Stimulated activated naive CD8-positive, alpha-beta T cell treated with anti-CD3 and anti-CD28 coated beads, Interleukin-15, amount 100 ng/mL, for 72 hours (primary cell): ENCODE results near the gene LYZL2.
"Not testable (repeated sequence)": the region's sequence is repeated elsewhere in the genome, so short reads cannot be mapped to it uniquely, and the experiment has no call there.

Experiments used
- ATAC-seq: fragments of 150-1000 bp; cut with Tn5 transposase; 2 replicates; pipeline ENCODE4 v1.10.0; 2021; ENCODE audit warnings: mild to moderate bottlenecking, moderate library complexity
- DNase-seq, 2 donors: peaks; one replicate each; pipeline ENCODE4 v3.0.0; 2021 to 2022
- H3K27ac Mint-ChIP-seq, 2 donors: one replicate each; pipeline ENCODE4 v1.8.0; 2022; ENCODE audit warnings: mild to moderate bottlenecking in 2 of 2, mixed read lengths in 2 of 2, moderate library complexity in 2 of 2
- H3K27me3 Mint-ChIP-seq: one replicate; pipeline ENCODE4 v1.8.0; 2022; ENCODE audit warnings: mixed read lengths
- H3K4me1 Mint-ChIP-seq: one replicate; pipeline ENCODE4 v1.8.0; 2022; ENCODE audit warnings: mild to moderate bottlenecking, mixed read lengths
- H3K4me3 Mint-ChIP-seq, 2 donors: one replicate each; pipeline ENCODE4 v1.8.0; 2022; ENCODE audit warnings: mild to moderate bottlenecking in 2 of 2, mixed read lengths in 2 of 2, moderate library complexity in 1 of 2
- H3K9me3 Mint-ChIP-seq, 2 donors: one replicate each; pipeline ENCODE4 v1.8.0; 2022; ENCODE audit warnings: mixed read lengths in 2 of 2

The LYZL2 gene

GRCh38 chr10:30607814-30608213 is 21.7 kb downstream of the LYZL2 start:
- DNase-seq (no peak), ATAC-seq (no peak)
- H3K27ac Mint-ChIP-seq: no peak overlapping the region
- H3K27me3 Mint-ChIP-seq: peaks cover 42% of the 10 kb centered on the region
- no peak overlapping the region for H3K4me3 Mint-ChIP-seq
- H3K4me1 Mint-ChIP-seq: no peaks in the 10 kb centered on the region
- no peaks in the 10 kb centered on the region for H3K9me3 Mint-ChIP-seq

- DNase-seq (no peak), ATAC-seq (no peak)
- Mint-ChIP-seq H3K4me3 (no peak overlapping the region), H3K27me3 (peaks cover 28% of the 10 kb centered on the region), H3K27ac (no peak overlapping the region), H3K4me1 (no peaks in the 10 kb centered on the region), H3K9me3 (no peaks in the 10 kb centered on the region)
These were observed 23.2 kb downstream of the LYZL2 start for GRCh38 chr10:30606313-30606712.

GRCh38 chr10:30605341-30606121 is 24.0 kb downstream of the LYZL2 start:
- H3K27ac Mint-ChIP-seq, ATAC-seq, H3K4me3 Mint-ChIP-seq, DNase-seq, H3K9me3 Mint-ChIP-seq, H3K4me1 Mint-ChIP-seq: not testable (repeated sequence)
- H3K27me3 Mint-ChIP-seq: peaks cover 22% of the 10 kb centered on the region

GRCh38 chr10:30603589-30603988 is 26.0 kb downstream of the LYZL2 start:
- Mint-ChIP-seq H3K9me3 (no peaks in the 10 kb centered on the region), H3K27ac (no peak overlapping the region), H3K4me3 (no peak overlapping the region), H3K27me3 (peaks cover 22% of the 10 kb centered on the region), H3K4me1 (peaks cover 5% of the 10 kb centered on the region)
- DNase-seq (no peak), ATAC-seq (no peak)

- ATAC-seq: no peak
- H3K27me3 Mint-ChIP-seq: peaks cover 22% of the 10 kb centered on the region
These were observed 26.8 kb downstream of the LYZL2 start for GRCh38 chr10:30602747-30603146.

GRCh38 chr10:30600005-30600404 is 29.5 kb downstream of the LYZL2 start:
- Mint-ChIP-seq H3K27ac (no peak overlapping the region), H3K4me3 (no peak overlapping the region), H3K9me3 (no peaks in the 10 kb centered on the region), H3K27me3 (peaks cover 12% of the 10 kb centered on the region), H3K4me1 (peaks cover 5% of the 10 kb centered on the region)
- DNase-seq (no peak), ATAC-seq (peak; percentile 60)

More at GRCh38 chr10:30602747-30603146, 26.8 kb downstream of the LYZL2 start:
- H3K4me3 Mint-ChIP-seq: no peak overlapping the region
- H3K9me3 Mint-ChIP-seq: no peaks in the 10 kb centered on the region
- peaks cover 5% of the 10 kb centered on the region for H3K4me1 Mint-ChIP-seq
- no peak for DNase-seq
- no peak overlapping the region for H3K27ac Mint-ChIP-seq

GRCh38 chr10:30598105-30598776 is 31.3 kb downstream of the LYZL2 start:
- Mint-ChIP-seq H3K9me3 (no peaks in the 10 kb centered on the region), H3K4me3 (no peak overlapping the region), H3K27me3 (peaks cover 17% of the 10 kb centered on the region), H3K4me1 (peaks cover 5% of the 10 kb centered on the region), H3K27ac (no peak overlapping the region)
- DNase-seq (no peak), ATAC-seq (no peak)

- not testable (repeated sequence) for H3K9me3 Mint-ChIP-seq, H3K4me3 Mint-ChIP-seq, H3K4me1 Mint-ChIP-seq, DNase-seq, ATAC-seq
- Mint-ChIP-seq H3K27me3 (peaks cover 24% of the 10 kb centered on the region), H3K27ac (peak overlapping the region in 1 of 2 donors; percentile 12)
These were observed 32.1 kb downstream of the LYZL2 start for GRCh38 chr10:30597433-30597824.

GRCh38 chr10:30596493-30597432 is 32.8 kb downstream of the LYZL2 start:
- not testable (repeated sequence) for H3K4me1 Mint-ChIP-seq

GRCh38 chr10:30596013-30596412 is 33.5 kb downstream of the LYZL2 start:
- Mint-ChIP-seq H3K27me3 (peaks cover 36% of the 10 kb centered on the region), H3K4me1 (peaks cover 5% of the 10 kb centered on the region), H3K9me3 (no peaks in the 10 kb centered on the region), H3K27ac (no peak overlapping the region), H3K4me3 (no peak overlapping the region)
- ATAC-seq (no peak), DNase-seq (no peak)

More at GRCh38 chr10:30596493-30597432, 32.8 kb downstream of the LYZL2 start:
- DNase-seq, ATAC-seq, H3K9me3 Mint-ChIP-seq, H3K4me3 Mint-ChIP-seq: not testable (repeated sequence)
- Mint-ChIP-seq H3K27me3 (peaks cover 29% of the 10 kb centered on the region), H3K27ac (peak overlapping the region in 1 of 2 donors; percentile 12)

GRCh38 chr10:30594077-30594476 is 35.5 kb downstream of the LYZL2 start:
- Mint-ChIP-seq H3K4me1 (no peaks in the 10 kb centered on the region), H3K9me3 (no peaks in the 10 kb centered on the region), H3K4me3 (no peak overlapping the region), H3K27me3 (peaks cover 43% of the 10 kb centered on the region), H3K27ac (peak overlapping the region in 1 of 2 donors; percentile 13)
- no peak for DNase-seq
- ATAC-seq: no peak

- not testable (repeated sequence) for H3K4me3 Mint-ChIP-seq, H3K27ac Mint-ChIP-seq, ATAC-seq, H3K4me1 Mint-ChIP-seq, H3K9me3 Mint-ChIP-seq, DNase-seq
- peaks cover 43% of the 10 kb centered on the region for H3K27me3 Mint-ChIP-seq
These were observed 36.8 kb downstream of the LYZL2 start for GRCh38 chr10:30592770-30593169.

- DNase-seq (peak; percentile 34 to 38), ATAC-seq (peak; percentile 54)
- no peak overlapping the region for H3K4me3 Mint-ChIP-seq
- no peaks in the 10 kb centered on the region for H3K4me1 Mint-ChIP-seq
- H3K27ac Mint-ChIP-seq: no peak overlapping the region
- peaks cover 43% of the 10 kb centered on the region for H3K27me3 Mint-ChIP-seq
- no peaks in the 10 kb centered on the region for H3K9me3 Mint-ChIP-seq
These were observed 38.3 kb downstream of the LYZL2 start for GRCh38 chr10:30591249-30591670.

GRCh38 chr10:30589441-30589840 is 40.1 kb downstream of the LYZL2 start:
- Mint-ChIP-seq H3K27me3 (peaks cover 39% of the 10 kb centered on the region), H3K9me3 (no peaks in the 10 kb centered on the region), H3K27ac (no peak overlapping the region), H3K4me3 (no peak overlapping the region), H3K4me1 (no peaks in the 10 kb centered on the region)
- ATAC-seq (no peak), DNase-seq (no peak)

GRCh38 chr10:30587522-30588031 is 42.0 kb downstream of the LYZL2 start:
- no peak for ATAC-seq
- no peak for DNase-seq
- Mint-ChIP-seq H3K9me3 (no peaks in the 10 kb centered on the region), H3K27me3 (peaks cover 28% of the 10 kb centered on the region), H3K4me3 (no peak overlapping the region), H3K4me1 (peaks cover 12% of the 10 kb centered on the region), H3K27ac (no peak overlapping the region)
